ENCODE data around the gene TWIST2.

Gene TWIST2

DNA sequence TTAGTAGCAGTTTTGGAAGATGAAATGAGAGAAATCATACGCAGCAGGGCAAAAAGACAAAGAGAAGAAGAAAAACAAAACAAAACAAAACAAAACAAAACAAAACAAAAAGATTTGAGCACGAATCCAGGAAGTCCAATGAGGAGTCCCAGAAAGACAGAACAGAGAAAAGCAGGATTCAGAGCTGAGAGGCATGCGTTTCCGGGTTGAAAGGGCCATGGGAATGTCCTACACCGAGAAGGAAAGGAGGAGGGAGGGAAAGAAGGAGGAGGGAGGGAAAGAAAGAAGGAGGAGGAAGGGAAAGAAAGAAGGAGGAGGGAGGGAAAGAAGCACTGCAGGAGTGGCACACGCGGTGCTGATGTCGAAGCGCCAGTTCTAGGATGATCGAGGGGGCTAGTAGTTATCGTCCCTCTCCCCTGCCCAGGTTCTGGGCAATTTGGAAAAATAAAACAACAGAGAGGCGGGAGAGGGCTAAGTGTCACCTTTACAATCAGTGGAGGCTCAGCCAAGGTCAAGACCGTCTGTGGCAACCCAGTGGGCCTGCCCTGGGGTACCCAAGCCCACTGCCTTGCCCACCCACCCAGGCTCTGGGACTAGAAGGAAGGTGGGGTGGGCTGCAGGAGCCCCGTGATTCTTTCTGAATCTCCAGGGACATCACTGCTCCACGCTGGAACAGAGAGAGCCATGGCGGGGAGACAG, 68.4 kb downstream of the TWIST2 start:
- no peak for TF ChIP-seq FOXP2 (optimal IDR thresholded peaks at IDR 0.05; ENCODE audit: control extremely low read depth, extremely low read length, insufficient read depth)
- no peak for TF ChIP-seq POLR2AphosphoS5 (IDR thresholded peaks at IDR 0.05; ENCODE audit: borderline replicate concordance, low read depth, low read length)
- H3K27ac ChIP-seq: no peak overlapping the region
- no peaks in the 10 kb centered on the region for H3K36me3 ChIP-seq (ENCODE audit: insufficient read depth, low read length)
- no peaks in the 10 kb centered on the region for H3K9me3 ChIP-seq (ENCODE audit: low read depth, low read length)
- no peak overlapping the region for H3K9ac ChIP-seq (ENCODE audit: insufficient read length)
- no peak for DNase-seq (ENCODE audit: low read depth, low spot score)
- H3K4me3 ChIP-seq: no peak overlapping the region

DNA sequence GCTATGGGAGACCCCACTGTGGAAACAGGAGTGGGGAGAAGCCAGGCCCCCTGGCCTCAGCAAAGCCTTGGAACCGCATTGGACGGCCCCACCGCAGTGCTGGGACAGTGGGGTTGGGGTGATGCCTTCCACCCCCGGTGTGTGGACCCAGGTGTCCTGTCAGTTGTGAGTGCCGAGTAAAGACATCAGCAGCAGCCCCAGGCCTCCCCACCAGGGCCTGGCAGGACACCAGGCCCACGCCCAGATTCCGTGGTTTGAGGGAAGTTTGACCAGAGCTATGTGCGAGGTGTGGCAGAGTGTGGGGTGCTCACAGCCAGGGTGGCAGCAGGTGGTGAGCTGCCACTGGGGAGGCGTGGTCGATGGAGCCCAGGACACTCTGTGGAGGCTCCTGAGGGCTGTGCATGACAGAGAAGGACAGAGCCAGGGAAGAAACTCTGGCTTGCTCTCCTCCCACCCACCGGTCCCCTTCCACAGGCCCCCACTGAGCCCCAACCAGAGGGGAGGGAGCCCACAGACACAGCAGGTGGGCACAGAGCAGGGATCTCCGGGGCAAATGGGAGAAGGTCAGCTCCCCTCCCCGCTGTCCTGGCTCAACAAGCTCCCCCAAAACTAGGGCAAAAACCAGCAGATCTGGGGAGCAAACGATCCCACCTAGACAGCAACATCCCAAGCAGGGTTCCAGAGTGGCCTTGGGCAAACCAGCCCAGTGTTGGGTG, 69.1 kb downstream of the TWIST2 start:
- TF ChIP-seq EZH2 (IDR thresholded peaks at IDR 0.05) (no peak), FOXP2 (optimal IDR thresholded peaks at IDR 0.05; ENCODE audit: control extremely low read depth, extremely low read length, insufficient read depth) (no peak), POLR2AphosphoS5 (IDR thresholded peaks at IDR 0.05; ENCODE audit: borderline replicate concordance, low read depth, low read length) (no peak)
- Histone ChIP-seq H3K9ac (ENCODE audit: insufficient read length) (no peak overlapping the region), H3K4me3 (no peak overlapping the region), H3K27ac (no peak overlapping the region), H3K36me3 (ENCODE audit: insufficient read depth, low read length) (no peaks in the 10 kb centered on the region), H3K9me3 (ENCODE audit: low read depth, low read length) (no peaks in the 10 kb centered on the region)
- DNase-seq (ENCODE audit: low read depth, low spot score): no peak

DNA sequence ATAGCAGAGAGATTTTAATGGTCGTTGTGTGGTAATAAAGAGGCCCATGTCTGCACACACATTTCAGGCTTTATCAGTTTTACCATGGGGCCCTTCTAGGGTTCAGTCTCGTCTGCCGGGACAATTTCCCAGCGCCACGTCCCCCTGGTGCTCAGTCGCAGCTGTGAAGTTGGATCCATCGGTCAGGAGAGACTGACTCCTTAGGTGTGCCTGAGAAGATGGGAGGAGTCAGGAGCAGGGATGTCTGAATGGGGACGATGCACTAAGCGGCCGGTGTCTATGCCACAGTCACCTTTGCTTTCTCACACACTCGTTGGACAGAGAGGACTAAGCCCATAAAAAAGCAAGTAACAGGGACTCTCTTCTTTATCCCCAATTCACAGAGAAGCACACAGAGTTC, 71.4 kb downstream of the TWIST2 start:
- no peak overlapping the region for H3K27ac ChIP-seq
- DNase-seq (ENCODE audit: low read depth, low spot score): no peak

DNA sequence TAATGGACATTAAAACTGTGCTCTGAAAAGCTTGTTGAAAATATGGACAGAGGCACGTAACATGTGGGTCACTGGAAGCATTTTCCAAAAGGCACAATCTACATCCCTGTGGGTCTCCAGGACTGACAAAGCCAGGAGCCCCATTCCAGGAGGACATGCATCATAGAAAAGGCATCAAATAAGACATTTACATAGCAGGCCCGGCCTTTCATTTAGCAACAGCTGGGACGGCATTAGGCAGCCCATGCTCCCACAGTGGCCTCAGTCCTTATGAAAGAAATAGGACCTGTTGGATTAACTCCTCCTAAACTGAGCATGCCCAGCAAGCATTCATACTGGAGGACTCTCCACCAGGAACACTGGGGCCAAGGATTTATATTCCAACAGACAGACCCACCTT, 72.2 kb downstream of the TWIST2 start:
- no peaks in the 10 kb centered on the region for H3K36me3 ChIP-seq (ENCODE audit: insufficient read depth, low read length)
- no peak overlapping the region for H3K9ac ChIP-seq (ENCODE audit: insufficient read length)
- DNase-seq (ENCODE audit: low read depth, low spot score): no peak
- no peak overlapping the region for H3K4me3 ChIP-seq
- H3K27ac ChIP-seq: no peak overlapping the region
- no peaks in the 10 kb centered on the region for H3K9me3 ChIP-seq (ENCODE audit: low read depth, low read length)
- TF ChIP-seq EZH2 (IDR thresholded peaks at IDR 0.05) (no peak), POLR2AphosphoS5 (IDR thresholded peaks at IDR 0.05; ENCODE audit: borderline replicate concordance, low read depth, low read length) (no peak), FOXP2 (optimal IDR thresholded peaks at IDR 0.05; ENCODE audit: control extremely low read depth, extremely low read length, insufficient read depth) (no peak)

More for the DNA sequence above, 71.4 kb downstream of the TWIST2 start:
- Histone ChIP-seq H3K9me3 (ENCODE audit: low read depth, low read length) (no peaks in the 10 kb centered on the region), H3K36me3 (ENCODE audit: insufficient read depth, low read length) (no peaks in the 10 kb centered on the region), H3K9ac (ENCODE audit: insufficient read length) (no peak overlapping the region), H3K4me3 (no peak overlapping the region)
- TF ChIP-seq FOXP2 (optimal IDR thresholded peaks at IDR 0.05; ENCODE audit: control extremely low read depth, extremely low read length, insufficient read depth) (no peak), POLR2AphosphoS5 (IDR thresholded peaks at IDR 0.05; ENCODE audit: borderline replicate concordance, low read depth, low read length) (no peak), EZH2 (IDR thresholded peaks at IDR 0.05) (no peak)

DNA sequence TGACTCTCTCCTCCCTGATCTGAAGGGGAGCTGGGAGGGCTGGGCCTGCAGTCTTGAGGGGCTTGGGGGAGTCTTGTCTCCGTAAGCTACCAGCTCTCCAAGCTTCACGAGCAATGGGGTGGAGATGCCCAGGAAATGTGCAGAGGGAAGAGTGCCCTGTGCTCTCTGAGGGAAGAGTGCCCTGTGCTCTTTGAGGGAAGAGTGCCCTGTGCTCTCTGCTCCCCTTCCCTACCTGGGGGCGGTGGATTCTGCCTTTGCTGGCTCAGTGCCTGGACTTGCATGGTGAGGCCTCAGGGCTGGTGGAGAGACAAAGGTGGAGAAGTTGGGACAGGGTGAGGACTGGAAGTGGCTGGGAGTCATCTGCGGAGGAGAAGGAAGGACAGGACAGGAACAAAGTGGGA, 72.7 kb downstream of the TWIST2 start:
- no peak overlapping the region for H3K4me3 ChIP-seq
- H3K27ac ChIP-seq: no peak overlapping the region
- TF ChIP-seq FOXP2 (optimal IDR thresholded peaks at IDR 0.05; ENCODE audit: control extremely low read depth, extremely low read length, insufficient read depth) (no peak), EZH2 (IDR thresholded peaks at IDR 0.05) (no peak), POLR2AphosphoS5 (IDR thresholded peaks at IDR 0.05; ENCODE audit: borderline replicate concordance, low read depth, low read length) (no peak)
- H3K9ac ChIP-seq (ENCODE audit: insufficient read length): no peak overlapping the region
- H3K9me3 ChIP-seq (ENCODE audit: low read depth, low read length): no peaks in the 10 kb centered on the region
- no peaks in the 10 kb centered on the region for H3K36me3 ChIP-seq (ENCODE audit: insufficient read depth, low read length)
- no peak for DNase-seq (ENCODE audit: low read depth, low spot score)

DNA sequence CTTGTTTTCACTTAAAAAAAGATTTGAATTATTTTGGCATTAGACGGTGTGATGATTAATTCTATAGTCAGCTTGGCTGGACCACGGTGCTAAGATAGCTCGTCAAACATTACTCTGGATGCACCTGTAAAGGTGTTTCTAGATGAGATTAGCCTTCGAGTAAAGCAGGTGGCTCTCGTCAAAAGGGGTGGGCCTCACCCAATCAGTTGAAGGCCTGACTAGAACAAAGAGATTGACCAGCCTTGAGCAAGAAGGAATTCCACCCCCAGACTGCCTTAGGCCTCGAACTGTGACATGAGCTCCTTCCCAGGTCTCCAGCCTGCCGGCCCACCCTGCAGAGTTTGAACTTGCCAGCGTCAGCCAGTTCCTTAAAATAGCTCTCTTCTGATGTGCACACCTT, 73.4 kb downstream of the TWIST2 start:
- TF ChIP-seq POLR2AphosphoS5 (IDR thresholded peaks at IDR 0.05; ENCODE audit: borderline replicate concordance, low read depth, low read length): no peak
- TF ChIP-seq FOXP2 (optimal IDR thresholded peaks at IDR 0.05; ENCODE audit: control extremely low read depth, extremely low read length, insufficient read depth): no peak
- TF ChIP-seq EZH2 (IDR thresholded peaks at IDR 0.05): no peak
- H3K9ac ChIP-seq (ENCODE audit: insufficient read length): no peak overlapping the region
- no peak overlapping the region for H3K4me3 ChIP-seq
- H3K27ac ChIP-seq: no peak overlapping the region
- DNase-seq (ENCODE audit: low read depth, low spot score): no peak
- no peaks in the 10 kb centered on the region for H3K36me3 ChIP-seq (ENCODE audit: insufficient read depth, low read length)
- no peaks in the 10 kb centered on the region for H3K9me3 ChIP-seq (ENCODE audit: low read depth, low read length)

DNA sequence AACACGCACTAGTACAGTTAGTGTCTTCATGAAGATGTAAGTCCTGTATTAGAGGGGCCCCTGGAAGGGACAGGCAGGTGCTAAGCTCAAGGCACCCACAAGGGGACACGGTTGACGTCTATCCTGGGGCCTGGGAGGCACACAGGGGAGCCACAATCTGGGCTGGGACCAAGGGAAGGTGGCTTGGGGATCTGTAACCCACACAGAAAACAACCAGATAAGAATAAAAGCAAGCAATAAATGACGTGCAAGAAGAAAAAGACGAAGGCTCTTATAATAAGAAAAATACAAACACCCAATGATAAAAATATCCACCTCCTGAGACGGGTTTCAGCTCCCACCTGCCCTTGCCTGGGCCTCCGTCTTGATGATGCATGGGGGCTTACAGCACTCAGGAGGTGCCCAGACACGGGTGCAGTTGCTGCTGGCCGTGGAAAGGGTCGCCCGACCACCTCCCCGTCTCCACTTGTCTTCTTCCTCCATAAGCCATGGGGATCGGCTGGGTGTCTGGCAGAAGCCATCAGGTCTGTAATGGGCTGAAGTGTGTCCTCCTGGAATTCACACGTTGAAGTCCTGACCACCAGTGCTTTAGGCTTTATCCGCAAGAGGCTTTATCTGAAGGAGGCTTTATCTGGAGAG, 73.9 kb downstream of the TWIST2 start:
- no peak for DNase-seq (ENCODE audit: low read depth, low spot score)
- H3K9ac ChIP-seq (ENCODE audit: insufficient read length): no peak overlapping the region
- H3K9me3 ChIP-seq (ENCODE audit: low read depth, low read length): no peaks in the 10 kb centered on the region
- H3K27ac ChIP-seq: no peak overlapping the region
- H3K36me3 ChIP-seq (ENCODE audit: insufficient read depth, low read length): no peaks in the 10 kb centered on the region
- no peak for TF ChIP-seq POLR2AphosphoS5 (IDR thresholded peaks at IDR 0.05; ENCODE audit: borderline replicate concordance, low read depth, low read length)
- no peak for TF ChIP-seq EZH2 (IDR thresholded peaks at IDR 0.05)
- TF ChIP-seq FOXP2 (optimal IDR thresholded peaks at IDR 0.05; ENCODE audit: control extremely low read depth, extremely low read length, insufficient read depth): no peak
- H3K4me3 ChIP-seq: no peak overlapping the region

DNA sequence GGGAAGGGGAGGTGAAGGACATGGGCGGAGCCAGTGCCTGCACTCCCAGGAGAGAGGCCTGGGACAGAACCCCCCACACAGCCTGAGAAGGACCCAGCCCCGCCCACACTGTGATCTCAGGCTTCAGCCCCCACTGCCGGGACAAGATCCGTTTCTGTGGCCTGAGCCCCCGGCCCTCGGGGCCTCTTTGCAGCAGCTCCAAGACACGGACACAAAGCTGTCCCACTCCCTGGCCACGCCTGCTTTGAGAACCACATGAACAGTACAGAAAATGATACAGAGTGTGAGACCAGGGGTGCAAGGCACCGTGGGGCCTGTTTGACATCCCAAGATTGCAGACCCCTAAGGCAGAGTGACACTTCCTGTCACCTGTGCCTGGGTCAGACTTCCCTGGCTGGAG, 74.5 kb downstream of the TWIST2 start:
- H3K36me3 ChIP-seq (ENCODE audit: insufficient read depth, low read length): no peaks in the 10 kb centered on the region

More for the DNA sequence above, 74.5 kb downstream of the TWIST2 start:
- DNase-seq (ENCODE audit: low read depth, low spot score): no peak
- Histone ChIP-seq H3K9me3 (ENCODE audit: low read depth, low read length) (no peaks in the 10 kb centered on the region), H3K4me3 (no peak overlapping the region), H3K9ac (ENCODE audit: insufficient read length) (no peak overlapping the region), H3K27ac (no peak overlapping the region)
- TF ChIP-seq POLR2AphosphoS5 (IDR thresholded peaks at IDR 0.05; ENCODE audit: borderline replicate concordance, low read depth, low read length): no peak
- TF ChIP-seq EZH2 (IDR thresholded peaks at IDR 0.05): no peak
- TF ChIP-seq FOXP2 (optimal IDR thresholded peaks at IDR 0.05; ENCODE audit: control extremely low read depth, extremely low read length, insufficient read depth): no peak
